ENCODE measurements around the gene TIPIN.

DNA sequence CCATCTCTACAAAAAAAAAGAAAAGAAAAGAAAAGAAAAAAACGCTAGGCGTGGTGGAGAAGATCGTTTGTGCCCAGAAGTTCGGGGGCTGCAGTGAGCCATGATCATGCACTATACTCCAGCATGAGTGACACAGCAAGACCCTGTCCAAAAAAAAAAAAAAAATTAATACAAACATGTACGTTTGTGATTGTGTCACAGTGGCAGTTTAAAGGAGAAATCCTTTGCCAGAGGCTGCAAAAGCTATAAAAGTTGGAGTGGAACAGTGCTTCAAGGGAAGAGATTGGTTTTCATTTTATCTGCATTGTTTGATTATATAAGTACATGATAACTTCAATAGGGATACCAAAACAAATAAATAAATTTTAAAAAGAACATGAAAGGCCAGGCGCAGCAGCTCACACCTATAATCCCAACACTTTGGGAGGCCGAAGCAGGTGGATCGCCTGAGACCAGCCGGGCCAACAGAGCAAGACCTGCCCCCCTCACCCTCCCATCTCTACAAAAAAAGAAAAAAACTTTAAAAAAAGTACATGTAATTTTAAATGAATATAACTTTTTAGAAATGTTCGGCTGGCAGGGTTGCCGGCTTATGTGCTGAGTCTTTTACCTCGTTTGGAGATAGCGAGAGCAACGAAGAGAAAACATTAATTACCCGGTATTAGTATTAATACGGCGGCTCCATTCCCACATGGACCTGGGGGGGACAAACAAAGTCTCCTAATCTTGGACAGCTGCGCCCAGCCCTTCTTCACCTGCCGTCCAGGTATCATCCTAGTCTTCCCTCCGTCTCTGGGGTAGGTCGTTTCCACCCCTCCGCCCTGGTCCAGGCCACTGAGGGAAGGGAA lies 63.7 kb downstream of the TIPIN start:
- TF ChIP-seq, protein P1, sequence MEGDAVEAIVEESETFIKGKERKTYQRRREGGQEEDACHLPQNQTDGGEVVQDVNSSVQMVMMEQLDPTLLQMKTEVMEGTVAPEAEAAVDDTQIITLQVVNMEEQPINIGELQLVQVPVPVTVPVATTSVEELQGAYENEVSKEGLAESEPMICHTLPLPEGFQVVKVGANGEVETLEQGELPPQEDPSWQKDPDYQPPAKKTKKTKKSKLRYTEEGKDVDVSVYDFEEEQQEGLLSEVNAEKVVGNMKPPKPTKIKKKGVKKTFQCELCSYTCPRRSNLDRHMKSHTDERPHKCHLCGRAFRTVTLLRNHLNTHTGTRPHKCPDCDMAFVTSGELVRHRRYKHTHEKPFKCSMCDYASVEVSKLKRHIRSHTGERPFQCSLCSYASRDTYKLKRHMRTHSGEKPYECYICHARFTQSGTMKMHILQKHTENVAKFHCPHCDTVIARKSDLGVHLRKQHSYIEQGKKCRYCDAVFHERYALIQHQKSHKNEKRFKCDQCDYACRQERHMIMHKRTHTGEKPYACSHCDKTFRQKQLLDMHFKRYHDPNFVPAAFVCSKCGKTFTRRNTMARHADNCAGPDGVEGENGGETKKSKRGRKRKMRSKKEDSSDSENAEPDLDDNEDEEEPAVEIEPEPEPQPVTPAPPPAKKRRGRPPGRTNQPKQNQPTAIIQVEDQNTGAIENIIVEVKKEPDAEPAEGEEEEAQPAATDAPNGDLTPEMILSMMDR (IDR thresholded peaks at IDR 0.05), result no peak
- no peak for TF ChIP-seq POLR2A (IDR thresholded peaks at IDR 0.05)
